Thoracic aorta (tissue), 2 donors: ENCODE results near the gene BLTP3A. TPM values are rescaled to one million over a fixed set of nuclear protein-coding genes. Genes with fewer than 3 reads are reported as not detected.
"Not testable (repeated sequence)": the region's sequence is repeated elsewhere in the genome, so short reads cannot be mapped to it uniquely, and the experiment has no call there.

Experiments used
- ATAC-seq: fragments of 150-250 bp; one replicate; pipeline ENCODE4 v1.8.0; 2017; ENCODE audit warnings: low read depth; ENCODE audit not compliant: insufficient number of reproducible peaks, low FRiP score
- DNase-seq: peaks from one replicate; pipeline ENCODE4 v3.0.0-alpha.2; 2020; ENCODE audit warnings: low spot score
- H3K27ac ChIP-seq, 2 donors: fragments of 200-600 bp; sonication (generic); 1 replicate in 1 of 2; 2 replicates in 1 of 2; pipeline ENCODE4 v1.5.1; 2016; ENCODE audit warnings: mild to moderate bottlenecking in 2 of 2, moderate library complexity in 2 of 2
- H3K27me3 ChIP-seq: fragments of 200-600 bp; sonication (generic); replicated peaks from 2 replicates; pipeline ENCODE4 v1.6.0; 2016; ENCODE audit warnings: mild to moderate bottlenecking; ENCODE audit not compliant: insufficient read depth
- H3K36me3 ChIP-seq: fragments of 200-600 bp; sonication (generic); one replicate; pipeline ENCODE4 v1.5.1; 2016
- H3K4me1 ChIP-seq, 2 donors: fragments of 200-600 bp; sonication (generic); 1 replicate in 1 of 2; 2 replicates in 1 of 2; pipeline versions ENCODE4 v1.5.1 to v1.6.0; 2016; ENCODE audit warnings: low read depth in 2 of 2, mild to moderate bottlenecking in 1 of 2; ENCODE audit not compliant: control insufficient read depth in 1 of 2
- H3K4me3 ChIP-seq: fragments of 200-600 bp; sonication (generic); 2 replicates; pipeline ENCODE4 v1.5.1; 2016; ENCODE audit warnings: mild to moderate bottlenecking
- H3K9me3 ChIP-seq: fragments of 200-600 bp; sonication (generic); 2 replicates; pipeline ENCODE4 v1.5.1; 2016
- total RNA-seq, 2 donors: library from RNA; depleted of rRNA; stranded (reverse); fragments of >200 nt; gene quantifications; one replicate each; pipeline versions ENCODE4 v1.1.0 to v1.2.3, GENCODE V29; 2016
- TF ChIP-seq, protein P1 (sequence below): fragments of 200-600 bp; sonication (generic); IDR thresholded peaks from one replicate; pipeline ENCODE4 v1.5.1; 2019; ENCODE audit warnings: antibody characterized with exemption

BLTP3A gene
- total RNA-seq, 2 donors from 2014 or later: 9.9 to 13.3 TPM

DNA sequence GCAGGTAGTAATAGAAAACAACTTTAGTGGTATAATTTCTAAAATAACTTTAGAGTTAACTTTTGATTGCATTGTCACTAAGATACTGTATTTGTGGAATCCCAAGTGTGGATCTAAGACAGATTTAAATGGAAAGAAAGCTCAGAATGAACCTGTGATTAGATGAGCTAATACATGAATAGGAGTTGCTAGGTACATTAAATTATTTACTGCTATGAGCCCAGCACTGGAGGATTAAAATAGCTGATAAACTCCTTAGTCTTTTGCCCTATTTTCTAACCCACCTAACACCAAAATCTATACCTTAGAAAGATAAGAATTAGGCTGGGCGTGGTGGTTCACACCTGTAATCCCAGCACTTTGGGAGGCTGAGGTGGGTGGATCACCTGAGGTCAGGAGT, 23.7 kb upstream of the BLTP3A start:
- H3K36me3 ChIP-seq: peaks cover 51% of the 10 kb centered on the region
- H3K9me3 ChIP-seq: no peaks in the 10 kb centered on the region
- H3K27ac ChIP-seq: no peak overlapping the region
- TF ChIP-seq, protein P1, sequence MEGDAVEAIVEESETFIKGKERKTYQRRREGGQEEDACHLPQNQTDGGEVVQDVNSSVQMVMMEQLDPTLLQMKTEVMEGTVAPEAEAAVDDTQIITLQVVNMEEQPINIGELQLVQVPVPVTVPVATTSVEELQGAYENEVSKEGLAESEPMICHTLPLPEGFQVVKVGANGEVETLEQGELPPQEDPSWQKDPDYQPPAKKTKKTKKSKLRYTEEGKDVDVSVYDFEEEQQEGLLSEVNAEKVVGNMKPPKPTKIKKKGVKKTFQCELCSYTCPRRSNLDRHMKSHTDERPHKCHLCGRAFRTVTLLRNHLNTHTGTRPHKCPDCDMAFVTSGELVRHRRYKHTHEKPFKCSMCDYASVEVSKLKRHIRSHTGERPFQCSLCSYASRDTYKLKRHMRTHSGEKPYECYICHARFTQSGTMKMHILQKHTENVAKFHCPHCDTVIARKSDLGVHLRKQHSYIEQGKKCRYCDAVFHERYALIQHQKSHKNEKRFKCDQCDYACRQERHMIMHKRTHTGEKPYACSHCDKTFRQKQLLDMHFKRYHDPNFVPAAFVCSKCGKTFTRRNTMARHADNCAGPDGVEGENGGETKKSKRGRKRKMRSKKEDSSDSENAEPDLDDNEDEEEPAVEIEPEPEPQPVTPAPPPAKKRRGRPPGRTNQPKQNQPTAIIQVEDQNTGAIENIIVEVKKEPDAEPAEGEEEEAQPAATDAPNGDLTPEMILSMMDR: no peak
- ATAC-seq (no peak), DNase-seq (no peak)
- no peak overlapping the region for H3K4me3 ChIP-seq
- no peaks in the 10 kb centered on the region for H3K4me1 ChIP-seq
- no peaks in the 10 kb centered on the region for H3K27me3 ChIP-seq

DNA sequence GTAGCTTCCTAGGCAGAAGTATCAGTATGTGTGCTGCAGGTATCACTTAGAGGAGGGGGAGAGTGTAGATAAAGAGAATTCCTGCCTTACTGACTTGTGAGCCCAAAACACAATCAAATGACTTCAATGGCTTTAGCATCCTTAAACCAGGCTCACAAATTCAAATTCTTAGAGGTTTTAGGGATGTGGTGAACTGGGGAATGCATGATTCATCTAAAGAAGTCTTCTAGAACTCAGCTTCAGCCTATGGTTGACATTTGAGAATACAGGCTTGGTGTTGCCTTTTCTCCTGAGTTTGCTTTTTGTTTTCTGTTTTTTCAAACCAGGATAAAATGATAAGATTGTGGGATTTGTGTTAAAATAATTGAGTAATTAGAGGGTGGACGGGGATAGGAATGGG, 20.2 kb upstream of the BLTP3A start:
- Histone ChIP-seq H3K36me3 (peaks cover 42% of the 10 kb centered on the region), H3K4me3 (no peak overlapping the region), H3K4me1 (no peaks in the 10 kb centered on the region), H3K27me3 (no peaks in the 10 kb centered on the region), H3K9me3 (no peaks in the 10 kb centered on the region), H3K27ac (no peak overlapping the region)
- TF ChIP-seq, protein P1: no peak
- DNase-seq (no peak), ATAC-seq (no peak)

DNA sequence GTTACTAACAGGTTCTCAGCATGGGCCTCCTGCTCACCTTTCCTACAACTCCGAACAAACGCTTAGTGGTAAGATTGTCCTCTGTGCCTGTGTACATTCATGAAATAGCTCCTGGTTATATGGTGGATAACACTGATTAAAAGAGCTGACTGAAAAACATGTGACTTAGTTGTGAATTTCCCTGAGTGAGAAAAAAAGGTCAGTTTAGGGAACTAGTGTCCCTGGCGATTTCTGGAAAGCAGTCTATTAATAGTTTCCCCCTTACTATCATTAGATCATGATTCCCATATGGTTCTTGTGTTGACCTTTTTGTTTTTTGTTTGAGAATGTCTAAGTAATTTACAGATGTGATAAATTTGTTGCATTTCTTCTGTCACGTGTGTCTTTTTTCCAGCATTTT, 18.9 kb upstream of the BLTP3A start:
- H3K9me3 ChIP-seq: no peaks in the 10 kb centered on the region
- no peak overlapping the region for H3K27ac ChIP-seq
- TF ChIP-seq, protein P1: no peak
- H3K4me1 ChIP-seq: no peaks in the 10 kb centered on the region
- H3K36me3 ChIP-seq: peaks cover 42% of the 10 kb centered on the region
- ATAC-seq: no peak
- H3K4me3 ChIP-seq: no peak overlapping the region
- H3K27me3 ChIP-seq: no peaks in the 10 kb centered on the region
- DNase-seq: no peak

DNA sequence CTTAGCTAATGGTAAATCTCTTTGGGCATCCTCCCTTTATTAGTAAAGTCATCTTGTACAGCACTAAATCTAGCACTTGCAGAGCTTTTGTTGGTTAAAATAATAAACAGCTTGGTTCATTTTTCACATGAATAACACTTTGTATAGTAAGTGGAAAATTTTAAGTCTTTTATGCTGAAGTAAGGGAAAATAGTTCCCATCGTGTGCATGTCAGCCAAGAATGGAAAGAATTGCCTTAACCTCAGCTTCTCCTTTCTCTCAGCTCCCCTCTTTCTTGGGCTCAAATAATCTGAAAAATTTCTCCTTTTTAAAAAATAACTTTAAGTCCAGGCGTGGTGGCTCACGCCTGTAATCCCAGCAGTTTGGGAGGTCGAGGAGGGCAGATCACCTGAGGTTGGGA, 18.0 kb upstream of the BLTP3A start:
- peaks cover 34% of the 10 kb centered on the region for H3K36me3 ChIP-seq
- no peaks in the 10 kb centered on the region for H3K4me1 ChIP-seq
- no peak overlapping the region for H3K4me3 ChIP-seq
- DNase-seq (no peak), ATAC-seq (no peak)
- no peak overlapping the region for H3K27ac ChIP-seq
- no peaks in the 10 kb centered on the region for H3K27me3 ChIP-seq
- no peaks in the 10 kb centered on the region for H3K9me3 ChIP-seq
- TF ChIP-seq, protein P1: no peak

DNA sequence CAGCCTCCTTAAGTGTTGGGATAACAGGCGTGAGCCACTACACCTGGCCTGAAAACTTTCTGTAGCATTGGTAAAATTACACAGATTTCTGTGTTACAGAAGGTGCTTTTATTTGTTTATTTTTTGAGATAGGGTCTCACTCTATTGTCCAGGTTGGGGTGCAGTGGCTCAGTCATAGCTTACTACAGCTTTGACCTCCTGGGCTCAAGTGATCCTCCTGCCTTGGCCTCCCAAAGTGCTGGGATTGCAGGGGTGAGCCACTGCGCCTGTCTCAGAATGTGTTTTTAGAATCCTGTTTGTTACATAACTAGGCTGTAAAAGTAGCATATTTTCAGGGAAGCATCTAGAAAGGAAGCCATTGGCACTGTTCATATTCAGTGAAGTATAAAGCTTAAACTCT, 16.9 kb upstream of the BLTP3A start:
- no peak overlapping the region for H3K4me3 ChIP-seq
- H3K27ac ChIP-seq: no peak overlapping the region
- peaks cover 29% of the 10 kb centered on the region for H3K36me3 ChIP-seq
- no peaks in the 10 kb centered on the region for H3K4me1 ChIP-seq
- ATAC-seq (no peak), DNase-seq (no peak)
- no peaks in the 10 kb centered on the region for H3K9me3 ChIP-seq
- TF ChIP-seq, protein P1: no peak
- H3K27me3 ChIP-seq: no peaks in the 10 kb centered on the region

DNA sequence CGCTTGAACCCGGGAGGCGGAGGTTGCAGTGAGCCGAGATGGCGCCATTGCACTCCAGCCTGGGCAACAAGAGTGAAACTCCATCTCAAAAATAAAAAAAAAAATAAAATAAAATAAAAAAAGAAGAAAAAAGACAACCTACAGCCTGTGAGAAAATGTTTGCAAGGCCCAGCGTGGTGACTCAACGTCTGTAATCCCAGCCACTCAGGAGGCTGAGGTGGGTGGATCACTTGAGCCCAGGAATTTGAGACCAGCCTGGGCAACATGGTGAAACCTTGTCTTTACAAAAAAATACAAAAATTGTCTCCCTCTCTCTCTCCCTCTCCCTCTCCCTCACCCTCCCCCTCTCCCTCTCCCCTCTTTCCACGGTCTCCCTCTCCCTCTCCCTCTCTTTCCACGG, 6.5 kb upstream of the BLTP3A start:
- not testable (repeated sequence) for H3K27me3 ChIP-seq, H3K9me3 ChIP-seq, H3K4me3 ChIP-seq, H3K36me3 ChIP-seq, DNase-seq, H3K4me1 ChIP-seq, H3K27ac ChIP-seq, ATAC-seq

DNA sequence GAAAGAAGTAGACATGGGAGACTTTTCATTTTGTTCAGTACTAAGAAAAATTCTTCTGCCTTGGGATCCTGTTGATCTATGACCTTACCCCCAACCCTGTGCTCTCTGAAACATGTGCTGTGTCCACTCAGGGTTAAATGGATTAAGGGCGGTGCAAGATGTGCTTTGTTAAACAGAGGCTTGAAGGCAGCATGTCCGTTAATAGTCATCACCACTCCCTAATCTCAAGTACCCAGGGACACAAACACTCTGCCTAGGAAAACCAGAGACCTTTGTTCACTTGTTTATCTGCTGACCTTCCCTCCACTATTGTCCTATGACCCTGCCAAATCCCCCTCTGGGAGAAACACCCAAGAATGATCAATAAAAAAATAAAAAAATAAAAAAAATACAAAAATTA, 4.7 kb upstream of the BLTP3A start:
- not testable (repeated sequence) for ATAC-seq, H3K9me3 ChIP-seq, DNase-seq, H3K4me1 ChIP-seq, H3K27ac ChIP-seq, H3K36me3 ChIP-seq, H3K27me3 ChIP-seq, H3K4me3 ChIP-seq
